Mesendoderm (in vitro differentiated cells): ENCODE measurements around the gene HMX2. TPM values are rescaled to one million over a fixed set of nuclear protein-coding genes. Genes with fewer than 3 reads are reported as not detected.

Experiments used
- DNase-seq: peaks from one replicate; pipeline ENCODE4 v3.0.0; 2013
- H2AK5ac ChIP-seq: 2 replicates; pipeline ENCODE4 v1.6.1; 2013; ENCODE audit warnings: low read length, inconsistent platforms
- H2BK120ac ChIP-seq: 2 replicates; pipeline ENCODE4 v1.6.1; 2013; ENCODE audit warnings: low read depth, mild to moderate bottlenecking, low read length, moderate library complexity, mixed read lengths
- H2BK15ac ChIP-seq: replicated peaks from 2 replicates; pipeline ENCODE4 v1.6.1; 2013; ENCODE audit warnings: low read depth, mild to moderate bottlenecking, moderate library complexity
- H2BK5ac ChIP-seq: 2 replicates; pipeline ENCODE4 v1.6.1; 2013; ENCODE audit warnings: low read length, inconsistent platforms
- H3K18ac ChIP-seq: 2 replicates; pipeline ENCODE4 v1.6.1; 2013; ENCODE audit warnings: mild to moderate bottlenecking, low read length, mixed read lengths
- H3K23ac ChIP-seq: one replicate; pipeline ENCODE4 v1.6.1; 2013; ENCODE audit warnings: low read length
- H3K27ac ChIP-seq: 2 replicates; pipeline ENCODE4 v1.5.1; 2013; ENCODE audit warnings: low read depth, mild to moderate bottlenecking, inconsistent platforms, low read length, moderate library complexity
- H3K27me3 ChIP-seq: 2 replicates; pipeline ENCODE4 v1.6.1; 2013; ENCODE audit warnings: low read length, control low read depth, mild to moderate bottlenecking, inconsistent platforms; ENCODE audit not compliant: insufficient read depth, poor library complexity
- H3K36me3 ChIP-seq: 2 replicates; pipeline ENCODE4 v1.6.1; 2013; ENCODE audit warnings: low read length, inconsistent platforms; ENCODE audit not compliant: control insufficient read depth, insufficient read depth
- H3K4ac ChIP-seq: one replicate; pipeline ENCODE4 v1.6.1; 2013; ENCODE audit warnings: low read depth, mild to moderate bottlenecking, low read length, moderate library complexity
- H3K4me1 ChIP-seq: 2 replicates; pipeline ENCODE4 v1.6.1; 2013; ENCODE audit warnings: low read depth, low read length, inconsistent platforms; ENCODE audit not compliant: control insufficient read depth
- H3K4me2 ChIP-seq: 2 replicates; pipeline ENCODE4 v1.6.1; 2013; ENCODE audit warnings: low read length
- H3K4me3 ChIP-seq: 2 replicates; pipeline ENCODE4 v1.5.1; 2013; ENCODE audit warnings: mild to moderate bottlenecking, low read length
- H3K56ac ChIP-seq: one replicate; pipeline ENCODE4 v1.6.1; 2013; ENCODE audit warnings: low read length
- H3K79me1 ChIP-seq: 2 replicates; pipeline ENCODE4 v1.6.1; 2013; ENCODE audit warnings: low read length, inconsistent platforms
- H3K79me2 ChIP-seq: 2 replicates; pipeline ENCODE4 v1.6.1; 2013; ENCODE audit warnings: mild to moderate bottlenecking, low read length; ENCODE audit not compliant: control insufficient read depth, insufficient read depth
- H3K9ac ChIP-seq: 2 replicates; pipeline ENCODE4 v1.6.1; 2013; ENCODE audit warnings: low read length, inconsistent platforms
- H4K5ac ChIP-seq: one replicate; pipeline ENCODE4 v1.6.1; 2013; ENCODE audit warnings: low read length
- H4K8ac ChIP-seq: one replicate; pipeline ENCODE4 v1.6.1; 2013; ENCODE audit warnings: low read depth, mild to moderate bottlenecking, control low read depth, low read length, moderate library complexity
- WGBS: extraction: QIAGEN DNeasy Blood & Tissue Kit; methylation state at CpG from one replicate; pipeline ENCODE4 v1.1.7; 2013; ENCODE audit warnings: low lambda C conversion rate, missing lambda C conversion rate; ENCODE audit not compliant: insufficient coverage; ENCODE audit errors: extremely low coverage; 5-methylcytosine and 5-hydroxymethylcytosine counted together
- polyA plus RNA-seq, 2 experiments: library from polyadenylated mRNA; stranded (reverse); fragments of 200-250 nt; gene quantifications; one replicate each; pipeline ENCODE4 v1.2.3, GENCODE V29; 2013

HMX2 gene, protein sequence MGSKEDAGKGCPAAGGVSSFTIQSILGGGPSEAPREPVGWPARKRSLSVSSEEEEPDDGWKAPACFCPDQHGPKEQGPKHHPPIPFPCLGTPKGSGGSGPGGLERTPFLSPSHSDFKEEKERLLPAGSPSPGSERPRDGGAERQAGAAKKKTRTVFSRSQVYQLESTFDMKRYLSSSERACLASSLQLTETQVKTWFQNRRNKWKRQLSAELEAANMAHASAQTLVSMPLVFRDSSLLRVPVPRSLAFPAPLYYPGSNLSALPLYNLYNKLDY
- 0.24 TPM for polyA plus RNA-seq (2013, experiment 1 of 2)
- polyA plus RNA-seq (2013, experiment 2 of 2): 0.24 TPM

DNA sequence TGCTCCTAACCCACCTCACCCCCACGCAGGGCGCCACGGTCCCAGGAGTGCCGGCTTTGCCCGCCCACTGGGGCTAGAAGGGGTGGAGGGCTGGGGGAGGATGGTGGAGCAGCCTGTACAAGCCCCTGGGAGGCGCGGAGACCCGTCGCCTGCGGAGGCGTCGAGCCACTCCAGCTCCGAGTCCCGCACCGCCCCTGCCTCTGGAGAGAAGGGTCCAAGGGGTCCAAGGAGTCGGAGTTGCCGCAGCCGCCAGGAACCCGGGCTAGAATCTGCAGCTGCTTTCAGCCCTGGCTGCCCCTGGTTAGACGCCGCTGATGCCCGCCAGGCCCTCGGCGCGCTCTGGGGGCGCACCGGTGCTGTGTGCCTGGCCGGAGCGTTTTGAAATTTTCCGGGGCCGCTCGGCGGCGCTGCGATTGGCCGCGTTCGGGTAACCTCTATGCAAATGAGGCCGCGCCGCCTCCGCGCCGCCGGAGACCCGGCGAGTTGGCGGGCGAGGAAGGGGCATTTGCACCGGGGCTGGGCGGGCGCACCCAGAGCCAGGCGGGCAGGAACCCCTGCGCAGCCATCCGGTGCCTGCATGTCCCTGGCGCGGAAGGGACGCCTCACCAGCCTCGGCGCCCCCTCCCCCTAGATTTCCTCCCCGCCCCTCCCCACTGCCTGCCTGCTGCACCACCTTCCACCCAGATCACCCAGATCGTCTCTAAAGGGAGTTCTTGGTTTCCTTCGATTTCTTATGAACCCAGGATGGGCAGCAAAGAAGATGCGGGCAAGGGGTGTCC, at the start of gene HMX2:
HMX2 (plus strand) TSS at position 502 of the 779 bp plus-strand sequence; CDS start at position 745, 243 bp downstream.
- no peak within 1 kb of the TSS for H2BK5ac ChIP-seq
- H3K4me1 ChIP-seq: no peaks in the 10 kb centered on the region
- H3K4ac ChIP-seq: no peak within 1 kb of the TSS
- H3K18ac ChIP-seq: no peak within 1 kb of the TSS
- H3K56ac ChIP-seq: peak within 1 kb of the TSS; percentile 44
- peak within 1 kb of the TSS; percentile 19 for H3K4me2 ChIP-seq
- peak; percentile 60 for DNase-seq
- H2BK15ac ChIP-seq: no peak within 1 kb of the TSS
- H3K36me3 ChIP-seq: no peaks in the 10 kb centered on the region
- H2AK5ac ChIP-seq: no peak within 1 kb of the TSS
- no peak within 1 kb of the TSS for H3K23ac ChIP-seq
- H4K5ac ChIP-seq: no peak within 1 kb of the TSS
- no peak within 1 kb of the TSS for H3K9ac ChIP-seq
- peaks cover 80% of the 10 kb centered on the region for H3K27me3 ChIP-seq
- no peak within 1 kb of the TSS for H2BK120ac ChIP-seq
- no peaks in the 10 kb centered on the region for H3K79me2 ChIP-seq
- H3K27ac ChIP-seq: no peak within 1 kb of the TSS
- H4K8ac ChIP-seq: no peak within 1 kb of the TSS
- no peaks in the 10 kb centered on the region for H3K79me1 ChIP-seq
- WGBS: no CpG with 5 or more reads among the region's 64 CpGs
- no peak within 1 kb of the TSS for H3K4me3 ChIP-seq

DNA sequence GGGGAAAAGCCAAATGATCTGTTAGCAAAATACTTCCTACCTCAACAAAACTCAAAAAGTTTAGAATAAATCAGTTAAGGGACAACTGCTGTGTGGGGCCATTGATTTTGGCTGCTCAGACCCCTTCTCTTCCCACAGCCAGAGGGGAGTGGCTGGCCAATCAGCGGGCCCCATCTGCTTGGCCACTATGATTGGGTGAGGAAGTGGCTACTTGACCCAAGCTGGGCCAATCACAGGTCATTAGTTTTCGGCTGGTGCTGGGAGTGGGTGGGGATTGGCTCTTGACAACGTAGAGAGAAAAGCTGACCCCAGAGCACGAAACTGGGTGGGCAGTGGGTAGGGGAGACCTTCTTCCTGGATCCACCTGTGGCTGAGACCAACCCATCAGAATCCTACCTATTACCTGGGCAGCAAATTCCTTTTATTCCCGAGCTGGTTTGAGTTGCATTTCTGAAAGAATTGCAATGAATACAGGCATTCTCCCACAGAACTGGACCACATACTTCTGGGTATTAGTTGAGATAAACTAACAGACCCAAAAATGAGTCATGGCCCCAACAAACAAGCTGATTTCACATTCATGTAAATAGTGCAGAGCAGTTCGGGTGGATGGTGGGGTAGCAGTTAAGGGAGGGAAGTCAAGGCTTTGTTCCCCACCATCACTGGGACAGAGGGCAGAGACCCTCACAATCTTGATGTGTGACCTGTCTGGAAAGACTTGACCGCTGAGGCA, 47.7 kb upstream of the HMX2 start:
- no peaks in the 10 kb centered on the region for H3K4me1 ChIP-seq
- no peak overlapping the region for H4K8ac ChIP-seq
- H2BK5ac ChIP-seq: no peak overlapping the region
- no peak overlapping the region for H4K5ac ChIP-seq
- H2AK5ac ChIP-seq: no peak overlapping the region
- no peak overlapping the region for H2BK15ac ChIP-seq
- no CpG with 5 or more reads among the region's 7 CpGs for WGBS
- DNase-seq: peak; percentile 14
- H3K56ac ChIP-seq: no peak overlapping the region
- H3K36me3 ChIP-seq: no peaks in the 10 kb centered on the region
- no peak overlapping the region for H3K18ac ChIP-seq
- no peak overlapping the region for H3K4me3 ChIP-seq
- no peak overlapping the region for H3K23ac ChIP-seq
- H3K4me2 ChIP-seq: no peak overlapping the region
- no peaks in the 10 kb centered on the region for H3K27me3 ChIP-seq
- no peak overlapping the region for H3K4ac ChIP-seq
- no peaks in the 10 kb centered on the region for H3K79me1 ChIP-seq
- H3K79me2 ChIP-seq: no peaks in the 10 kb centered on the region
- H3K27ac ChIP-seq: no peak overlapping the region
- no peak overlapping the region for H3K9ac ChIP-seq
- H2BK120ac ChIP-seq: no peak overlapping the region

DNA sequence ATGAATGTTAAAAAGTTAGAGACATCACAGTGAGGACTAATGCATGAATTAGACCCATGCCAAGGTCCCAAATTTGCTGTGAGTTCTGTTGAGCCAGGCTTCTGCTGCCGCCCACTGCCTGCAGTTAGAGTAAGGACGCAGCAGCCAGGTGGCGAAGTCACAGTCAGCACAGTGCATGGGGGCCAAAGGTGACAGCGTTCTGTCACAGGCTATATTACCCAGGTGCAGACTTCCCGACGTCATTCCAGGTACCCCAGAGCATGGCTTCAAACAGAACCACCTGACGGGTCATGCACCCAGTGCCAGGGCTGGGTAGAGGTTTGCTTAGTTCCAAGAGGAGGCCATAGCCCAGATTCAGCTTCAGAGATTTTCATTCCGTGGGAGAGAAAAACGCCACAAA, 46.1 kb upstream of the HMX2 start:
- H3K4ac ChIP-seq: no peak overlapping the region
- H3K9ac ChIP-seq: no peak overlapping the region
- no peaks in the 10 kb centered on the region for H3K27me3 ChIP-seq
- WGBS: no CpG with 5 or more reads among the region's 9 CpGs
- H2BK120ac ChIP-seq: no peak overlapping the region
- no peak overlapping the region for H3K18ac ChIP-seq
- no peak overlapping the region for H2BK15ac ChIP-seq
- no peak overlapping the region for H3K27ac ChIP-seq
- no peak for DNase-seq
- H3K36me3 ChIP-seq: no peaks in the 10 kb centered on the region
- H3K79me1 ChIP-seq: no peaks in the 10 kb centered on the region
- no peak overlapping the region for H3K23ac ChIP-seq
- H3K79me2 ChIP-seq: no peaks in the 10 kb centered on the region
- H3K4me2 ChIP-seq: no peak overlapping the region
- no peak overlapping the region for H3K56ac ChIP-seq
- H3K4me3 ChIP-seq: no peak overlapping the region
- no peak overlapping the region for H2AK5ac ChIP-seq
- H2BK5ac ChIP-seq: no peak overlapping the region
- no peak overlapping the region for H4K8ac ChIP-seq
- H4K5ac ChIP-seq: no peak overlapping the region
- no peaks in the 10 kb centered on the region for H3K4me1 ChIP-seq

DNA sequence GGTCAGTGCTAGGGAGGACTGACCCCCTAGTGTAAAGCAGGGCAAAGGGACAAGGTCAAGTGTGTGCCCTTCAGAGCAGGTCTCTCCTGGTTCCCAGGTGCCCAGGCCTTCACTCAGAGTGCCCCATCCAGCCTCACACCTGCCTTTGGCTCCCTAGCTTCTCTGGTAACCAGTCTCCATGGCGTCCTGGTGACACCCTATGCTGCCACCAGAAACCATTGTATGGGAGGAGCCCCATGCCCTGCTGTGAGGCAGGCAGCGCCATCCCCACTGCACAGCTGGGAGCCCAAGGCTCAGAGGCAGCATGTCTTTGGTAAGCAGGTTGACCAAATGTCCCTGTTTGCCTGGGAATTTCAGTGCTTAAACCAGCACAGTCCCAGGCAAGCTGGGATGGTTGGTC, 45.3 kb upstream of the HMX2 start:
- Histone ChIP-seq H3K18ac (no peak overlapping the region), H3K23ac (no peak overlapping the region), H2BK5ac (no peak overlapping the region), H3K56ac (no peak overlapping the region), H3K4me3 (no peak overlapping the region), H3K4me1 (no peaks in the 10 kb centered on the region), H4K5ac (no peak overlapping the region), H2BK15ac (no peak overlapping the region), H3K27ac (no peak overlapping the region), H2AK5ac (no peak overlapping the region), H3K79me2 (no peaks in the 10 kb centered on the region), H3K79me1 (no peaks in the 10 kb centered on the region), H3K9ac (no peak overlapping the region), H4K8ac (no peak overlapping the region), H3K4me2 (no peak overlapping the region), H3K4ac (no peak overlapping the region), H2BK120ac (no peak overlapping the region), H3K27me3 (no peaks in the 10 kb centered on the region), H3K36me3 (no peaks in the 10 kb centered on the region)
- DNase-seq: no peak
- no CpG with 5 or more reads among the region's 2 CpGs for WGBS

DNA sequence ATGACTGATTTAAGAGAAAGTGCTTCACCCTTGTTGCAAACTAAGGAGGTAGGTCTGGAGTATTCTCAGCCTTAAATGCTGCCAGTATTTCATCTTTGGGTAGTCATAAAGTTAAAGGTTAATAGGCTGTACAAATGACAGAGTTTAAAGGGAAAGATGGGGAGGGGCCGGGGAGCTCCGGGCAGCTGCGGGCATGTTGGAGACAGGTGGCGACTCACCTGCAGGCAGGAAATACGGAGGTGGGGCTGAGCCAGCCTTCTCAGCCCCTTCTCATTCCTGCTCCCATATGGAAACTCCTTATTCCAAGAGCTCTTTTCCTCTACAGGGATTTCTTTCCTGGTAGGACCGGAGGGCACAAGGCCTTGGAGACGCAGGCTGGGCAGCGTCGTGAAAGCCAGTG, 44.0 kb upstream of the HMX2 start:
- no CpG with 5 or more reads among the region's 9 CpGs for WGBS
- no peak overlapping the region for H3K23ac ChIP-seq
- no peak for DNase-seq

More for the DNA sequence above, 44.0 kb upstream of the HMX2 start:
- Histone ChIP-seq H3K27me3 (no peaks in the 10 kb centered on the region), H3K9ac (no peak overlapping the region), H3K4me1 (no peaks in the 10 kb centered on the region), H3K4me3 (no peak overlapping the region), H3K4me2 (no peak overlapping the region), H3K18ac (no peak overlapping the region), H2AK5ac (no peak overlapping the region), H3K56ac (no peak overlapping the region), H3K79me2 (no peaks in the 10 kb centered on the region), H3K79me1 (no peaks in the 10 kb centered on the region), H2BK120ac (no peak overlapping the region), H3K36me3 (no peaks in the 10 kb centered on the region), H2BK15ac (no peak overlapping the region), H4K5ac (no peak overlapping the region), H3K27ac (no peak overlapping the region), H3K4ac (no peak overlapping the region), H2BK5ac (no peak overlapping the region), H4K8ac (no peak overlapping the region)
